SK-N-MC (cell line): ENCODE measurements around the gene MYEOV.

Experiments used
- DNase-seq: peaks from one replicate; pipeline ENCODE4 v3.0.0-alpha.2; 2011; ENCODE audit warnings: low read depth, low spot score
- H3K27ac ChIP-seq: fragments of 200-600 bp; sonication (generic); 2 replicates; pipeline ENCODE4 v1.5.1; 2016; ENCODE audit warnings: mixed run types
- H3K36me3 ChIP-seq: fragments of 200-600 bp; sonication (generic); 2 replicates; pipeline ENCODE4 v1.6.1; 2017; ENCODE audit warnings: antibody characterized with exemption, low read length, mixed read lengths; ENCODE audit not compliant: insufficient read depth
- H3K4me3 ChIP-seq: fragments of 200-600 bp; sonication (generic); 2 replicates; pipeline ENCODE4 v1.5.1; 2016
- H3K9ac ChIP-seq: fragments of 200-600 bp; sonication (generic); 2 replicates; pipeline ENCODE4 v1.8.0; 2017; ENCODE audit warnings: mixed run types, mixed read lengths; ENCODE audit not compliant: insufficient read length
- H3K9me3 ChIP-seq: fragments of 200-600 bp; sonication (generic); 2 replicates; pipeline ENCODE4 v1.6.1; 2017; ENCODE audit warnings: low read depth, mild to moderate bottlenecking, antibody characterized with exemption, low read length, moderate library complexity, mixed read lengths
- EZH2 ChIP-seq: fragments of 200-600 bp; sonication (generic); IDR thresholded peaks from one replicate; pipeline ENCODE4 v1.6.1; 2017; ENCODE audit warnings: antibody characterized with exemption
- FOXP2 ChIP-seq: optimal IDR thresholded peaks from 2 replicates; pipeline ENCODE3; 2011; ENCODE audit warnings: mild to moderate bottlenecking, moderate library complexity; ENCODE audit not compliant: insufficient read depth; ENCODE audit errors: extremely low read length, control extremely low read depth
- POLR2AphosphoS5 ChIP-seq: IDR thresholded peaks from 2 replicates; pipeline ENCODE4 v1.6.1; 2012; ENCODE audit warnings: mild to moderate bottlenecking, low read depth, low read length, borderline replicate concordance

Gene MYEOV

DNA sequence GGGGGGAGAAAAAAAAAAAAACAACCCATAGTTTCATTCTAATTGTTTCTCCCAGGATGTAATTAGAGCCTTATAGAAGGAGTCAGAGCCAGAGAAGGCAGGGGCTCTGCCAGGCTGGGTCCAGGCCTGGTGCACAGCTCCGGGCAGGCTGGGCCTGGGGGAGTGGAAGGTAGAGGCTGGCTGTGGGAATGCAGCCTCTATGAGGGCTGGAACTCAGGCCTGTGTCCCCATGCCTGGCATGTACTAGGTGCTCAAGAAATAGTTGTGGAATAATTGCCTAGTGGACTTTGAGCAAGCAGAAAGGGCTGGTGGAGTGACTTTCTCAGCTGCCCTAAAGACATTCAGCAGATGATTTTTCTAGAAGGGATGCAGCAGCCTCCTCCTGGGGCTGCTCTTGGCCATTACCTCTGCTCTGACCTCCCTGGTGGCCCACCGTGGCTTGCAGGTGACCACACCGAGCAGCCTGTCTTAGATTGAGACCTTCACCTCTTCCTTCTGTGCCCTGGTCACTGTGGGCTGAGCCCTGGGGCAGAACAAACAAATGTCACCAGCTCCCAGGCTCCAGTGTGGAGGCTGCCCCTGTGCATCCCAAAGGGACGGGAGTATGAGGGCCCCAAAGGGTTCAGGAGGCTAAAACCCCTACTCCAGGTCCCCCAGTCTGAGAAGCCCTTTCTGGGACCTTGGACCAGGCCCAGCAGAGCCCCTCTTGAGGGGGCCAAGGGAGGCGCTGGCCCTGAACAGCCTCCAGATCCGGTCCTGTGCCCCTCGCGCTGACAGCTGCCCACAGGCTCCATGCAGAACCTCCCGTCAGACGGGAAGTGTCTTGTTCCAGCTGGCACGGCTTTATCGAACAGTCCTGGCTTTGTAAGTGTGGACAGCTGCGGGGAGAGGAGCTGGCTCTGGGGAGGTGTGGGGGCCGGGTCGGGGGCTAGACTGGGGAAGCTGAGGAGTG, 18.8 kb downstream of the MYEOV start:
- Histone ChIP-seq H3K36me3 (peaks cover 13% of the 10 kb centered on the region; the same call in 1 of the 2 replicates), H3K9ac (no peak overlapping the region), H3K4me3 (no peak overlapping the region), H3K9me3 (no peaks in the 10 kb centered on the region), H3K27ac (peak overlapping the region; percentile 14; the same call in 1 of the 2 replicates)
- no peak for DNase-seq
- TF ChIP-seq POLR2AphosphoS5, result no peak
- no peak for TF ChIP-seq FOXP2
- TF ChIP-seq EZH2, result no peak

DNA sequence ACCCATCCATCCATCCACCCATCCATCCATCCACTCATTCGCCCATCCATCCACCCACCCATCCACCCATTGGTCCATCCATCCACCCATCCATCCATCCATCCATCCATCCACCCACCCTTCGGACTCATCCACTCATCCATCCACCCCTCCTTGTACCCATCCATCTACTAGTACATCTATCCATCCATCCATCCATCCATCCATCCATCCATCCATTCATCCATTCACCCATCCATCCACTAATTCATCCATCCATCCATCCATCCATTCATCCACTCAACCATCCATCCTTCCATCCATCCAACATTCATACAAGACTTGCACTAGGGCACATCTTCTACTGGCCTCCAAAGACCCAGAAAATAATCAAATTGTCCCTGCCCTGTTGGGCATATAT, 20.0 kb downstream of the MYEOV start:
- no peak overlapping the region for H3K27ac ChIP-seq
- TF ChIP-seq EZH2 (no peak), FOXP2 (no peak), POLR2AphosphoS5 (no peak)
- H3K4me3 ChIP-seq, result no peak overlapping the region
- no peaks in the 10 kb centered on the region for H3K9me3 ChIP-seq
- peaks cover 17% of the 10 kb centered on the region; the same call in 1 of the 2 replicates for H3K36me3 ChIP-seq
- no peak for DNase-seq
- H3K9ac ChIP-seq, result no peak overlapping the region

DNA sequence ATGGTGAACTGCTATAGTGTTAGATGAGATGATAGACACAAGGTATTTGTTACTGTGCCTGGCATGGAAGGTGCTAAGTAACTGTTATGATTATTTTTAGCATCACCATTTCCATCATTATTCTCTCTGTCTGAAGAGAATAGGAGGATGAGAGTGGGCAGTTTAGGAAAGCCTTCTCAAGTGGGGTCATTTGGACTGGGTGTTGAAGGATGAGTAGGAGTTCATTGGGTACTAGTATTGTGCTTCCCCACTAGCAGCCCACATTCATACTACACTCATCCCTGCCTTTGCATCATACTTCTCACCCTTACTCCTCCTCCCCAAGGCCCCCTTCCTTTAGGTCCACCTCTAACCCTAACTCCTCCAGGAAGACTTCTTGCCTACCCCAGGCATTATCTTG, 20.6 kb downstream of the MYEOV start:
- Histone ChIP-seq H3K4me3 (no peak overlapping the region), H3K36me3 (peaks cover 17% of the 10 kb centered on the region; the same call in 1 of the 2 replicates), H3K9me3 (no peaks in the 10 kb centered on the region), H3K9ac (no peak overlapping the region), H3K27ac (no peak overlapping the region)
- no peak for DNase-seq
- TF ChIP-seq FOXP2, result no peak
- no peak for TF ChIP-seq POLR2AphosphoS5
- TF ChIP-seq EZH2, result no peak

DNA sequence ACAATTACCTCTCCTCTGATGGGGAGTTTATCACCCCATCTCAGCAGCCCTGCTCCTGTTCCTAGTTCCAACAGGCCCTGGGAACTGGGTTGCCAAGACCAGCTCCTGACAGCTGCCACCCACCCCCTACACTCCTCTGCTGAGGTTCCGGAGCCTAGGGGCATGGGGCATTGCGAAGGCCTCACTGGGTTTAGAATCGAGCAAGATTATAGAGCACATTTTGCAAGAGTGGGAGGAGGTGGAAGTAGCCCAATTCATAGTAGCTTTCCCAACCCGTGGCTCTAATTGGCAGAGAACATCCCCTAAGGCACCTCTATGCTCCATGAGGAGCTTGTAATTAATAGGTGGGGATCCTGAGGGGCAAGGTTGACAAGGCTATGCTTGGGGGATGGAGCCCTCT, 23.0 kb downstream of the MYEOV start:
- no peaks in the 10 kb centered on the region for H3K9me3 ChIP-seq
- H3K4me3 ChIP-seq, result no peak overlapping the region
- H3K9ac ChIP-seq, result no peak overlapping the region
- no peak for TF ChIP-seq EZH2
- TF ChIP-seq FOXP2, result no peak
- TF ChIP-seq POLR2AphosphoS5, result no peak
- peaks cover 17% of the 10 kb centered on the region; the same call in 1 of the 2 replicates for H3K36me3 ChIP-seq
- DNase-seq, result no peak
- H3K27ac ChIP-seq, result no peak overlapping the region

DNA sequence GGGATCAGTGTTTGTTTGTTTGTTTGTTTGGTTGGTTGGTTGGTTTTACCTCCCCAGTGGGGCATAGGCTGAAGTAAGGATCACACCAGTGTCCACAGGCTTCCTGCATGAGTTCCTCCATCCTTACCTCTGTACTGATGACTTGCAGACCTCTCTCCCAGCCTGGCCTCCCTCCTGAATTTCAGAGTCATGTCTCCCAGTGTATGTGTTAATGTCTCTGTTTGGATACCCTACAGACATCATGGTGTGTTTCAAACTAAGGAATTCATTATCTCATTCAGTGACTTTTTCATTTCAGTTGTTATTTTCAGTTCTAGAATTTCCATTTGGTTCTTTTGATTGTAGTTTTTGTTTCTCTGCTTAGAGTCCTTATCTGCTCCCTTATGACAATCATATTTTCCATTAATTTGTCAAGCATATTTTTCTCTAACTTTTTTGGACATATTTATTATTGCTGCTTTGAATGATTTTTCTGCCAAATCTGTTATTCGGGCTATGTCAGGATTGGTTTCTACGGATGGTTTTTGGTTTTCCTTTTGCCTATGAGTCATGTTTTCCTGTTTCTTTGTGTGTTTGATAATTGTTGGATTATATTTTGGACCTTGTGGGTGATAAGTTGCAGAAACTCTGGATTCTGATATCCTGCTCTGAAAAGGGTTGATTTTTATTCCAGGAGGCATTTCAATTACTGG, 23.6 kb downstream of the MYEOV start:
- Histone ChIP-seq H3K36me3 (peaks cover 17% of the 10 kb centered on the region; the same call in 1 of the 2 replicates), H3K27ac (no peak overlapping the region; the same call in 1 of the 2 replicates), H3K9me3 (no peaks in the 10 kb centered on the region), H3K9ac (no peak overlapping the region), H3K4me3 (no peak overlapping the region)
- DNase-seq, result no peak
- TF ChIP-seq POLR2AphosphoS5 (no peak), EZH2 (no peak), FOXP2 (no peak)

DNA sequence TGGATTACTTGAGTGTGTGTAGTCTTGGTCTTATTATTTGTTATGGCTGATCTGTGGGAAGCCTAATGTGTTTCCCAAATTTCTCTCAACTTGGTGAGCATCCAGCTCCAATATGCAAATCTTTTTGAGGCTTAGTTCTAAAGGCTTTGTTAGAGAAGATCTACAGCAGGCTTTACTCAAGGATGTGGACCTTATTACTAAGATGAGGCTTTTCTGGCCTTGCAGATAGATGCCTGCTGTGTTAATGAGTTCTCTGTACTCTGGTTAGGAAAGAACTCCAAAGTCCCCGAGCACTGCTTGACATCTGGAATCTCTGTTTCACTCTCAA, 24.1 kb downstream of the MYEOV start:
- no peak overlapping the region; the same call in 1 of the 2 replicates for H3K27ac ChIP-seq
- H3K9ac ChIP-seq, result no peak overlapping the region

DNA sequence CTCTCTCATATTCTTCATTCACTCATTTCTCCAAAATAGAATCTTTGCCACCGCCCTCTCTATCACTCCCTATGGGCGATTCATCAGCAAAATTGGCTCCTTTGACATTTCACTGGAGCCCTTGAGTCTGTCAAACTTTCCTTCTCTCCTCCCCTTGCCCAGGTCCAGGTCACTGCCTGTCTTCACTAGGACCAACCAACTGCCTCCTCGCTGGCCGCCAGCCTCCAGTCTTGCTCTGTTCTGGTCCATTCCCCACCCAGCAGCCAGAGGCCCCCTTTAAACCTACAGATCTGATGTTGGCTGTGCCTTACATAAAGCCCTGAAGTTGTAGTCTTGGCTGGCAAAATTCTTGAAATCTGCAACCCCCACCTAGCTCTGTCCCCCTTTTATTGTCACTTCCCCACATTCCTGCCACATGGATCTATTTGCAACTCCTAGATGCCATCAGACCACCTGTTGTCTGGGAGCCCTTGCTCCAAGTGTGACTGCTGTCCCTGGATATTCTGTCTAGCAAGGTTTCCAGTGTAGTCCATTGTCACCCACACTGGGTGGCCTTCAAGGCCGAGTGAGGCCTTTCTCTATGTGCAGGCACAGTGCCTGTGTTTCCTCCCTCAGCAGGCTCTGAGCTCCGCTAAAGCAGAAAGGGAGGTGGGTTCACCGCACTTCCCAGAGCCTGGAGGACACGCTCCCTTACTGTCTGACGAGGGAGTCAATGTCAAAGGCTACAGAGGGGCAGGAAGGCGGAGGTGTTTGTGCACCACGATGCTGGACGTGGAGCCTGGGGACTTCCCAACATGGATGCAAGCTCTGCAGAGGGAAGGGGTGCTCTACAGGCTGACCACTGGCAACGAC, 25.5 kb downstream of the MYEOV start:
- no peak overlapping the region for H3K27ac ChIP-seq
- TF ChIP-seq FOXP2, result no peak
- no peak for TF ChIP-seq EZH2
- no peaks in the 10 kb centered on the region for H3K9me3 ChIP-seq
- H3K4me3 ChIP-seq, result no peak overlapping the region
- no peak overlapping the region for H3K9ac ChIP-seq
- peaks cover 17% of the 10 kb centered on the region; the same call in 1 of the 2 replicates for H3K36me3 ChIP-seq
- DNase-seq, result no peak

More for the DNA sequence above, 24.1 kb downstream of the MYEOV start:
- H3K4me3 ChIP-seq, result no peak overlapping the region
- TF ChIP-seq EZH2, result no peak
- TF ChIP-seq FOXP2, result no peak
- TF ChIP-seq POLR2AphosphoS5, result no peak
- peaks cover 17% of the 10 kb centered on the region; the same call in 1 of the 2 replicates for H3K36me3 ChIP-seq
- H3K9me3 ChIP-seq, result no peaks in the 10 kb centered on the region
- DNase-seq, result no peak
